Gastroesophageal sphincter (tissue), 3 donors: ENCODE measurements around the gene KCNJ9.

Source experiments
- CTCF ChIP-seq, 4 experiments: fragments of 200-600 bp in 2 of 4; fragments of 450-650 bp in 2 of 4; sonication (generic) in 1 of 4; IDR thresholded peaks; one replicate each; pipeline ENCODE4 v1.5.1; 2017 to 2019; ENCODE audit warnings: antibody characterized with exemption in 4 of 4, mild to moderate bottlenecking in 2 of 4, moderate library complexity in 2 of 4
- POLR2A ChIP-seq, 2 donors: fragments of 450-650 bp; IDR thresholded peaks; one replicate each; pipeline ENCODE4 v1.6.1; 2017; ENCODE audit warnings: antibody characterized with exemption in 2 of 2, mild to moderate bottlenecking in 2 of 2, moderate library complexity in 1 of 2

GRCh38 chr1:160082487-160082886 is 1.1 kb downstream of the KCNJ9 start:
- no peak for TF ChIP-seq CTCF (IDR thresholded peaks at IDR 0.05)
- TF ChIP-seq POLR2A (IDR thresholded peaks at IDR 0.05): no peak
